ENCODE results near the gene LYPD3. TPM values are rescaled to one million over a fixed set of nuclear protein-coding genes. Genes with fewer than 3 reads are reported as not detected.
A peak's percentile ranks its signal among the peaks of the same experiment; 100 is the strongest.

The LYPD3 gene
- polyA plus RNA-seq, 3 donors = 0.24 to 22.9 (median 0.48) TPM

DNA sequence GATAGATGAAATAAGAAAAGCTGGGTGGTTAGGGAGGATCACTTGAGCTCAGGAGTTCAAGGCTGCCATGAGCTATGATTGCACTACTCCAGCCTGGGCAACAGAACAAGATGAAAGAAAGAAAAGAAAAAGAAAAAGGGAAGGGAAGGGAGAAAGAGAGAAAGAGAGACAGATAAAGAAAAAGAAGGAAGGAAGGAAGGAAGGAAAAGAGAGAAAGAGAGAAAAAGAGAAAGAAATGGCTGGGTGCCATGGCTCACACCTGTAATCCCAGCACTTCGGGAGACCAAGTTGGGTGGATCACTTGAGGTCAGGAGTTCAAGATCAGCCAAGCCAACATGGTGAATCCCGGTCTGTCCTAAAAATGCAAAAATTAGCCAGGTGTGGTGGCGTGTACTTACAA is 29.6 kb downstream of the LYPD3 start:
- TF ChIP-seq, protein P1, sequence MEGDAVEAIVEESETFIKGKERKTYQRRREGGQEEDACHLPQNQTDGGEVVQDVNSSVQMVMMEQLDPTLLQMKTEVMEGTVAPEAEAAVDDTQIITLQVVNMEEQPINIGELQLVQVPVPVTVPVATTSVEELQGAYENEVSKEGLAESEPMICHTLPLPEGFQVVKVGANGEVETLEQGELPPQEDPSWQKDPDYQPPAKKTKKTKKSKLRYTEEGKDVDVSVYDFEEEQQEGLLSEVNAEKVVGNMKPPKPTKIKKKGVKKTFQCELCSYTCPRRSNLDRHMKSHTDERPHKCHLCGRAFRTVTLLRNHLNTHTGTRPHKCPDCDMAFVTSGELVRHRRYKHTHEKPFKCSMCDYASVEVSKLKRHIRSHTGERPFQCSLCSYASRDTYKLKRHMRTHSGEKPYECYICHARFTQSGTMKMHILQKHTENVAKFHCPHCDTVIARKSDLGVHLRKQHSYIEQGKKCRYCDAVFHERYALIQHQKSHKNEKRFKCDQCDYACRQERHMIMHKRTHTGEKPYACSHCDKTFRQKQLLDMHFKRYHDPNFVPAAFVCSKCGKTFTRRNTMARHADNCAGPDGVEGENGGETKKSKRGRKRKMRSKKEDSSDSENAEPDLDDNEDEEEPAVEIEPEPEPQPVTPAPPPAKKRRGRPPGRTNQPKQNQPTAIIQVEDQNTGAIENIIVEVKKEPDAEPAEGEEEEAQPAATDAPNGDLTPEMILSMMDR (IDR thresholded peaks at IDR 0.05) = no peak
- Histone ChIP-seq H2AFZ (ENCODE audit: insufficient read depth, low read depth, low read length, poor library complexity, severe bottlenecking) (no peak overlapping the region), H3K27ac (ENCODE audit: low read depth in 1 of 2, low read length in 2 of 2) (no peak overlapping the region), H4K20me1 (ENCODE audit: insufficient read depth, low read length) (no peaks in the 10 kb centered on the region), H3K36me3 (replicated peaks in 1 of 2; ENCODE audit: control insufficient read depth in 1 of 2, insufficient read depth in 2 of 2, low read length in 2 of 2) (no peaks in the 10 kb centered on the region), H3K27me3 (ENCODE audit: control insufficient read depth in 2 of 2, insufficient read depth in 2 of 2, low read length in 2 of 2) (no peaks in the 10 kb centered on the region), H3K4me3 (replicated peaks in 1 of 3; ENCODE audit: low read depth in 2 of 3, low read length in 3 of 3) (no peak overlapping the region), H3K9ac (ENCODE audit: insufficient read depth, low read length, poor library complexity, severe bottlenecking) (no peak overlapping the region), H3K9me3 (replicated peaks in 1 of 2; ENCODE audit: control insufficient read depth in 1 of 2, insufficient read depth in 1 of 2, low read length in 2 of 2) (no peaks in the 10 kb centered on the region), H3K79me2 (ENCODE audit: insufficient read depth, low read length) (no peaks in the 10 kb centered on the region), H3K4me2 (replicated peaks; ENCODE audit: extremely low read depth, low read length, poor library complexity, severe bottlenecking) (no peak overlapping the region), H3K4me1 (ENCODE audit: control insufficient read depth in 1 of 2, insufficient read depth in 2 of 2, low read length in 2 of 2) (peaks cover 17 to 19% of the 10 kb centered on the region in 2 donors)
- 95% methylated on average over 3 of the region's 3 CpGs for whole genome bisulfite sequencing (ENCODE audit: insufficient coverage)
- Mint-ChIP-seq H3K27ac (peak overlapping the region in 2 of 7 donors; percentile 13 to 41), H3K4me3 (no peak overlapping the region), H3K27me3 (ENCODE audit: low read depth in 3 of 3) (peaks cover 5 to 15% (median 8%) of the 10 kb centered on the region in 3 donors), H3K4me1 (peaks cover 18% of the 10 kb centered on the region), H3K36me3 (no peaks in the 10 kb centered on the region), H3K9me3 (peaks cover 0 to 2% (median 0%) of the 10 kb centered on the region in 7 donors)
- intact Hi-C loops (cut with micrococcal nuclease) = no loop called here
- DNase-seq = no peak

DNA sequence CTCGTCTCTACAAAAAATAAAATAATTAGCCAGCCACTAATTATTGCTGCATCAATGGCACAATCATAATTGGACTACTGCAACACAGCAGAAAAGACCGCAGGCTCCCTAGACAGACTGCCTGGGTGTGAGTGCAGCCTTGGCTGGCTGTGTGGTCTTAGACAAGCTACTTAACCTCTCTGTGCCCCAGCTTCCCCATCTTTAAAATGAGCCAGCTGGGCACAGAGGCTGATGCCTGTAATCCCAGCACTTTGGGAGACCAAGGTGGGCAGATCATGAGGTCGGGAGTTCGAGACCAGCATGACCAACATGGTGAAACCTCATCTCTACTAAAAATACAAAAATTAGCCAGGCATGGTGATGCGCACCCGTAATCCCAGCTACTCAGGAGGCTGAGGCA is 31.7 kb downstream of the LYPD3 start:
- no peak overlapping the region for H3K27ac Mint-ChIP-seq
- Histone ChIP-seq H3K4me3 (replicated peaks in 1 of 3; ENCODE audit: low read depth in 2 of 3, low read length in 3 of 3) (no peak overlapping the region), H3K27ac (ENCODE audit: low read depth in 1 of 2, low read length in 2 of 2) (no peak overlapping the region), H3K27me3 (ENCODE audit: control insufficient read depth in 2 of 2, insufficient read depth in 2 of 2, low read length in 2 of 2) (no peaks in the 10 kb centered on the region), H3K79me2 (ENCODE audit: insufficient read depth, low read length) (no peaks in the 10 kb centered on the region), H3K4me2 (replicated peaks; ENCODE audit: extremely low read depth, low read length, poor library complexity, severe bottlenecking) (no peak overlapping the region), H4K20me1 (ENCODE audit: insufficient read depth, low read length) (no peaks in the 10 kb centered on the region), H3K36me3 (replicated peaks in 1 of 2; ENCODE audit: control insufficient read depth in 1 of 2, insufficient read depth in 2 of 2, low read length in 2 of 2) (no peaks in the 10 kb centered on the region), H3K9ac (ENCODE audit: insufficient read depth, low read length, poor library complexity, severe bottlenecking) (no peak overlapping the region), H3K4me1 (ENCODE audit: control insufficient read depth in 1 of 2, insufficient read depth in 2 of 2, low read length in 2 of 2) (peaks cover 7 to 9% of the 10 kb centered on the region in 2 donors), H3K9me3 (replicated peaks in 1 of 2; ENCODE audit: control insufficient read depth in 1 of 2, insufficient read depth in 1 of 2, low read length in 2 of 2) (no peaks in the 10 kb centered on the region), H2AFZ (ENCODE audit: insufficient read depth, low read depth, low read length, poor library complexity, severe bottlenecking) (no peak overlapping the region)
- TF ChIP-seq, protein P1 (IDR thresholded peaks at IDR 0.05) = no peak
- no peaks in the 10 kb centered on the region for H3K36me3 Mint-ChIP-seq
- H3K4me3 Mint-ChIP-seq = no peak overlapping the region
- 92% methylated on average over 2 of the region's 6 CpGs for WGBS (ENCODE audit: insufficient coverage)
- peaks cover 0 to 2% (median 0%) of the 10 kb centered on the region in 7 donors for H3K9me3 Mint-ChIP-seq
- peaks cover 15% of the 10 kb centered on the region for H3K4me1 Mint-ChIP-seq
- DNase-seq = no peak
- H3K27me3 Mint-ChIP-seq (ENCODE audit: low read depth in 3 of 3) = peaks cover 2 to 12% (median 8%) of the 10 kb centered on the region in 3 donors
- intact Hi-C loops (cut with micrococcal nuclease) = loop anchor here in 1 of 2 donors (2.0 kb wide), 1 partner anchor 85 kb away; no protein-coding TSS in a partner anchor
